Hindlimb muscle (tissue), 1 donor: ENCODE data around the gene OR7C1. TPM values are rescaled to one million over a fixed set of nuclear protein-coding genes. Genes with fewer than 3 reads are reported as not detected.
"Not testable (repeated sequence)": the region's sequence is repeated elsewhere in the genome, so short reads cannot be mapped to it uniquely, and the experiment has no call there.

ENCODE experiments used
- DNase-seq: peaks from one replicate; pipeline ENCODE4 v3.0.0-alpha.2; 2013
- polyA plus RNA-seq: library from polyadenylated mRNA; unstranded; fragments of 120-200 nt; gene quantifications from one replicate; pipeline ENCODE4 v1.2.1, GENCODE V29; 2013; ENCODE audit not compliant: insufficient read length

OR7C1 gene
- polyA plus RNA-seq, 1 donor: 0.18 TPM

DNA sequence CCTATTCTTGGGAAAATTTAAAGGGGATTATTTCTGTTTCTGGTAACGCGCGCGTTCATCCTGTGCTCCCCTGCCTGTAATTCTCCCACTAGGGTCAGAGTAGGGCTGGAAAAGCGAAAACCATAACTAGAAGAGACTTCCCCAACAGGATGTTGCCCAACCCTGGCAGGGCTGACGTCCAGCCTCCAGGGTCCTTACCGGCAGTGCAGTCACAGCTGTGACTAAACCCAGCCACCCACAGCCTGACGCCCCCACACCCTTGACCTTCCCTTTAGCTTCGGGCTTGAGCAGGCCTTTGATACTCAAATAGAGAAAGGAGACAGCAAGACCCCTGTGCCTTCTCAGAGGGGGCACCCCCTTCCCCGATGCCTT is 50.3 kb downstream of the OR7C1 start:
- DNase-seq: peak; percentile 15

DNA sequence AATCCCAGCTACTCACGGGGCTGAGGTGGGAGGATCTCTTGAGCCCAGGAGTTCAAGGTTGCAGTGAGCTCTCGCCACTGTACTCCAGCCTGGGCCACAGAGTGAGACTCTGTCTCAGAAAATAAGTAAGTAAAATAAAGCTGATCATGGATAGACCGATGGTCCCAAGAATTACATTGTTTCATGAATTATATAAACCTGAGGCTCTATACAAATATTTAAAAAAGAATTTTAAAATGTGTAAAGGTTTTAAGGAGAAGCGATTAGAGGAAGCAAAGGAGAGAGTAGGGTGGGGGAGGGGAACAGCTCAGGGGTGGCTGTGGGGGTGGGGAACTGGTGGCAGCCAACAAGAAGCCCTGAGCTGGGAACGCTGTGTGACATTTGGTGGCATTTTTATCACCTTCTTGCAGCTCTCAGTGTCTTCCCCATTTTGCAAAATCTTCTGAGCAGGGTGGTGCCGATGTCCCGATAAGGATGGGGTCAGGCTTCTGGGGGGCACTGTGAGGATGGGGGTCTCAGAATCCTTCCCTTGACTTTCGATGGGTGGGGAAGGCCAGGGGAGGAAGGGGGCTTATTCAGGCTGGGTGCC is 51.5 kb downstream of the OR7C1 start:
- DNase-seq: not testable (repeated sequence)

DNA sequence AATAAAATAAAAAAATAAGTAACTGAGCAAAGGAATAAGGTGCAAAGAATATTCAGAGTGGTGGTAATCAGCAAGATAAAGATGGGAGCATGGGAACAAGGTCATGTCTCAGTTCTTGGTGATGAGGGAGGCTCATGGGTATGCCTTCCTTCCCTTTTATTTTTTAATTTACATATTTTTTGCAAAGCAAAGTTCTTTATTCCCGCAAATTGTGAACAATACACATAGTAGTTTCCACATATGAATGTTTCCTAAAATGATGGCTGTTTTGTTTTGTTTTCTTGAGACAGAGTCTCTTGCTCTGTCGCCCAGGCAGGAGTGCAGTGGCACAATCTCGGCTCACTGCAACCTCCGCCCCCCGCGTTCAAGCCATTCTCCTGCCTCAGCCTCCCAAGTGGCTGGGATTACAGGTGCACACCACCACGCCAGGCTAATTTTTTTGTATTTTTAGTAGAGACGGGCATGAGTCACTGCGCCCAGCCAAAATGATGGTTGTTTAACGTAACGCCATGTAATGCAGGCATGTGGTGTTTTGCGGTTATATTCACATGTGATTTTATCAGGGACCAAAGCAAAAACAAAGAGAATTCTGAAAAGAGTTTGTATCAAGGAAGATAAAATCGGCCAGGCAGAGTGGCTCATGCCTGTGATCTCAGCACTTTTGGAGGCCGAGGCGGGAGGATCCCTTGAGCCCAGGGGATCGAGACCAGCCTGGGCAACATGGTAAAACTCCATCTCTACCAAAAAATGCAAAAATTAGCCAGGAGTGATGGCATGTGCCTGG is 52.2 kb downstream of the OR7C1 start:
- no peak for DNase-seq

DNA sequence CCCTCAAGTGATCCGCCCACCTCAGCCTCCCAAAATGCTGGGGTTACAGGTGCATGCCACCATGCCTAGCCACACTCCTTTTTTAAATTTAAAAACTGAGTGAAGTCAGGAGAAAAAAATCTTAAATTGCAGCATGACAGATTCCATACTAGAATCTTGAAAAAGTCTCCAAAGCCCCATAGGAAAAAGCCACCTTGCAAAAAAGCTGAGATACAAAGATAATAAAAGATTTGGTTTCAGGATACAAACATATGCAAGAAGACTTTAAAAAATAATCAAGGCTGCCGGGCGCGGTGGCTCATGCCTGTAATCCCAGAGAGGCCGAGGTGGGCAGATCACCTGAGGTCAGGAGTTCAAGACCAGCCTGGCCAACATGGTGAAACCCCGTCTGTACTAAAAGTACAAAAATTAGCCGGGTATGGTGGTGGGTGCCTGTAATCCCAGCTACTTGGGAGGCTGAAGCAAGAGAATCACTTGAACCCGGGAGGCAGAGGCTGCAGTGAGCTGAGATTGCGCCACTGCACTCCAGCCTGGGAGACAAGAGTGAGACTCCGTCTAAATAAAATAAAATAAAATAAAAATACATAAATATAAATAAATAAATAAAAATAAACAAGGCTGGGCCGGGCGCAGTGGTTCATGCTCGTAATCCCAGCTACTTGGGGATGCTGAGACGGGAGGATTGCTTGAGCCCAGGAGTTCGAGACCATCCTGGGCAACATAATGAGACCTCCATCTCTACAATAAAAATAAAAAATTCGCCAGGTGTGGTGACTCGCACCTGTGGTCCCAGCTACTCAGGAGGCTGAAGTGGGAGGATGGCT is 53.1 kb downstream of the OR7C1 start:
- DNase-seq: not testable (repeated sequence)

DNA sequence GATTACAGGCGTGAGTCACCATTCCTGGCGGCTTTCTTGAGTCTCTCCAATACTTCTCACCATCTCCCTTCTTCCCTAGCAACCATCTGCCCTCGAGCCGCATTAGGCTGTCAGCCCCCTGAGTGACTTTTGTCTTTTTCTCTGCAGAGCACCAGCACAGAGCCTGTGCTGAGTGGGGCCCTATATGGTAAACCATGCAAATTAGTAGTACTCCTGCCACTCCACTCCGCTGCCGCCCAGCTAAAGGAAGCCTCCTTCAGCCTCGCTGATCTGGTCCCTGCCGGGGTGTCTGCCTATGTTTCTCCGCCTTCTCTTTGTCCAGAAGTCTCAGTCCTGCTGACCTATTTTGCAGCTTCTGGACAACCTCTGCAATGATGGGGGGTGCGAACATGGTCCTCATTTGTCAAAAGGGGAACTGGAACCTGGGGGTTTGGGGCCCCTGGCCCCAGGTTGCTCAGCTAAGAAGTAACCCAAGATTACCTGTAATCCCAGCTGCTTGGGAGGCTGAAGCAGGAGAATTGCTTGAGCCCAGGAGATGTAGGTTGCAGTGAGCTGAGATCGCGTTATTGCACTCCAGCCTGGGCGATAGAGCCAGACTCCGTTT is 54.3 kb downstream of the OR7C1 start:
- DNase-seq: not testable (repeated sequence)

DNA sequence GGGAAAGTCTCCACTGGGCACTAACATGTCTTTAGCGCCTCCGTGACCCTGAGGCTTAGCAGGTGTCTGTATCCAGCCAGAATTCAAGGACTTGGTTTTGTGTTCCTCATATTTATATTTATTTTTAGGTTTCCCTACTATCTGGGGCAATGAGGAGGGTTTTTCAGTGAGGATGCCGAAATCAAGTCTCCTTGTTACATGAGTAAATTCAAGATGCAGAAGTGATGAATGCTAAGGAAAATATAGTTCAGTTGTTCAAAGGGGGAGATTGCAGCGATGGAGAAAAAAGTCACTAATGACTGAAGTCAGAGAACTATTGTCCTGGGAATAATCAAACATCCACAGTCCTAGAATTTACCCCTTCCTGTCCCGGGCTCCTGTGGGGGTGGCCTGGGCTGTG is 55.8 kb downstream of the OR7C1 start:
- DNase-seq: no peak

DNA sequence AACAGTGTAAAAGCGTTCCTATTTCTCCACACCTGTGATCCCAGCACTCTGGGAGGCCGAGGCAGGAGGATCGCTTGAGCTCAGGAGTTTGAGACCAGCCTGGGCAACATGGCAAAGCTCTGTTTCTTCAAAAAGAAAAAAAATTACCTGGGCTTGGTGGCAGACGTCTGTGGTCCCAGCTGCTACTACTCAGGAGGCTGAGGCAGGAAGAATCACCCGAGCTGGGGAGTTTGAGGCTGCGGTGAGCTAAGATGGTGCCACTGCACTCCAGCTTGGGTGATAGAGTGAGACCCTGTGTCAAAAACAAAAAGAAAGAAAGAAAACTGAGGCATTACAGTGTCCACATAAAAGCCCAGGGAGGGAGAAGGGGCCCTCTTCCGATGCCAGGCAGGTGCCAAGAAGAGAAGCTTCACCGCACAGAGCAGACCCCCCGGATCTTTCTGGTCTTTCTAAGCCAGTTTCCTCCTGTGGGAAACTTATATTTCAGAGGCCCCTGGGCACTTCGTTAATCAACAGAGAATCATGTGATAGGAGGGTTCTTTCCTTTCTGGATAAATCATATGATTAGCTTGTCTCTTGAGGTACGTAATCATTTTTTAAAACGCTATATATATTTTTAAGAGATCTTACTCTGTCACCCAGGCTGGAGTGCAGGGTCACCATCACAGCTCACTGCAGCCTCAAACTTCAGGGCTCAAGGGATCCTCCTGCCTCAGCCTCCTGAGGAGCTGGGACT is 56.7 kb downstream of the OR7C1 start, which contains the start of gene ADGRE2:
Gene ADGRE2 (minus strand): TSS at position 451 of the 736 bp plus-strand sequence. CDS start 1,804 bp downstream, outside the sequence.
- not testable (repeated sequence) for DNase-seq

- DNase-seq: not testable (repeated sequence)
These were observed 57.3 kb downstream of the OR7C1 start for GRCh38 chr19:14777645-14778044.

- no peak for DNase-seq
These were observed 59.0 kb downstream of the OR7C1 start for GRCh38 chr19:14775869-14776586.

DNA sequence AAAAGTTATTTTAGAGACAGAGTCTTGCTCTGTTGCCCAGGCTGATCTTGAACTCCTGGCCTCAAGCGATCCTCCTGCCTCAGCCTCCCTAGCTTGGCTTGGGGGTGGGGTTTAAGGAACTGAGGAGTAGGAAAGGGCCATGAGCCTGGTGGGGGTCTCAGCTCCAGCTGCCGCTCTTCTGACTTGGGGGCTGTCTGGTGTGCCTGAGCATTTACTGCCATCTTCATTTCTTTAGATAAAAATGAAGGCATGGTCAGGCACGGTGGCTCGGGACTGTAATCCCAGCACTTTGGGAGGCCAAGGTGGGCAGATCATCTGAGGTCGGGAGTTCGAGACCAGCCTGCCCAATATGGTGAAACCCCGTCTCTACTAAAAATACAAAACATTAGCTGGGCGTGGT is 59.7 kb downstream of the OR7C1 start:
- DNase-seq: not testable (repeated sequence)

GRCh38 chr19:14774373-14774772 is 60.6 kb downstream of the OR7C1 start:
- DNase-seq: no peak

DNA sequence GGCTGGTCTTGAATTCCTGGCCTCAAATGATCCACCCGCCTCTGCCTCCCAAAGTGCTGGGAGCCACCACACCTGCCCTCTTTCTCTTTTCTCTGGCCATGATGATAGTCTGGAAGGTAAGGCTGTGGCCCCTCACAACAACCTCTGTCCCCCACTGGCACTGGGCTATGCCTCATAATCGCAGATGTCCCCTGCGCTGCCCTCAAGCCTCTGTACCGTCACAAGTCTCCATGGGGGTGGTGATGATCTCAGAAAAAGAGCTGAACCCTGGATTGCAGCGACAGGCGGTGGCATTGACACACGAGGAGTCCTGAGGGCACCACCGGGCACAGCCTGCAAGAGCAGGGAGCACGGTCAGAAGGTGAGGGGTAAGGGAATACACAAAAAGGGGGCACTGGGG is 61.3 kb downstream of the OR7C1 start:
- DNase-seq: not testable (repeated sequence)

GRCh38 chr19:14772995-14773394 is 62.0 kb downstream of the OR7C1 start:
- DNase-seq: no peak

GRCh38 chr19:14772467-14772866 is 62.5 kb downstream of the OR7C1 start:
- no peak for DNase-seq

DNA sequence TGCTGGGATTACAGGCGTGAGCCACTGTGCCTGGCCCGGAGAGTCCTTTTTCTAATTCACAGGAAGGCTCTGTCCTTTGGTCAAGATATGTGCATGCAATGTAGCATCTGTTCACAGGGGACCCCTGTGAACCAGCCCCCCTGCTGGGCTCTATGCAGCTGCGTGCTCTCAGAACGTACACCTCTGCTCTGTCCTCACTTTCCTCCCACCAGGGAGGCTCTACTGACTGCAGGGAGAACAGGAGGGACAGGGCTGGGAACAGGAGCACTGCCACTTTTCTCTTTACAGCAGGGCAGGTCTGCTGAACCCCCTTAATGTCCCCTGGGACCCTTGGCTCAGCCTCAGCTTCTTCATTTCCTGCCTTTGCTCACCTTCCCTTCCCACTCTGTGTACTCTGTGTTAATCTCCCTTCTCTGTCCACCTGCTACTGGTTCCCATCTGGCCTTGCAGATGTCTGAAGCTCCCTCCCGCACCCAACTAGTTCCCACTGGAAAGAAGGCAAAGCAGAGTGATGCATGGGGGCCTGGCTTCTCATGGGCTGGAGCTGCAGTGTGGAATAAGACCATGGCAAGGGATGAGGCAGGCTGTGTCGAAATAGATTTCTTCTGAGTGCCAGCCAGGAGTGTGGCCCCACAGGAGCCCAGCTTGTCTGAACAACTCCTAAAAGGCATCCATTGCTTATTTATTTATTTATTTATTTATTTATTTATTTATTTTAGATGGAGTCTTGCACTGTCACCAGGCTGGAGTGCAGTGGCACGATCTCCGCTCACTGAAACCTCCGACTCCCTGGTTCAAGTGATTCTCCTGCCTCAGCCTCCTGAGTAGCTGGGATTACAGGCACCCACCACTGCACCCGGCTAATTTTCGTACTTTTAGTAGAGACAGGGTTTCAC is 63.8 kb downstream of the OR7C1 start:
- DNase-seq: no peak

GRCh38 chr19:14770136-14770535 is 64.8 kb downstream of the OR7C1 start:
- DNase-seq: no peak

- DNase-seq: no peak
These were observed 65.8 kb downstream of the OR7C1 start for GRCh38 chr19:14769201-14769600.

GRCh38 chr19:14768001-14768400 is 67.0 kb downstream of the OR7C1 start:
- no peak for DNase-seq

DNA sequence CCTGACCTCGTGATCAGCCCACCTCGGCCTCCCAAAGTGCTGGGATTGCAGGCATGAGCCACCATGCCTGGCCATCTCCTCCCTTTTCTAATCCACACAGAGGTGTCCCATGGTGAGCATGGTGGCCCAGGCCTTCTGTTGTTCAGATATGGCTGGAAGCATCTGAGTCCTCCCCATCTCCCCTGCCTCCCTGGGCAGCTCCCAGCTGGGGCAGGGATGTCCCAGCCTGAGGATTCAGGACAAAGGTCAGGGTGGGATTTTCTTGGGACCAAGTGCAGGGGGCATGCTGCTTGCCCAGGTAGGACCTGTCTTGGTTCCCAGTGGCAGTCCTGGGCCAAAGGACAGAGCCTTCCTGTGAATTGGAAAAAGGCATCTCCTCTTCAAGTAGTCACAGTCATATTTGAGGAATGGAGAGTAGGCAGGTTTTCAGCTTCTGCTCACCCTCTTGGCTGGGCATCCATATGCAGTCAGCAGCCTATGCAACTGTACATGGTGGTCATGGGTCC is 67.5 kb downstream of the OR7C1 start:
- DNase-seq: no peak

DNA sequence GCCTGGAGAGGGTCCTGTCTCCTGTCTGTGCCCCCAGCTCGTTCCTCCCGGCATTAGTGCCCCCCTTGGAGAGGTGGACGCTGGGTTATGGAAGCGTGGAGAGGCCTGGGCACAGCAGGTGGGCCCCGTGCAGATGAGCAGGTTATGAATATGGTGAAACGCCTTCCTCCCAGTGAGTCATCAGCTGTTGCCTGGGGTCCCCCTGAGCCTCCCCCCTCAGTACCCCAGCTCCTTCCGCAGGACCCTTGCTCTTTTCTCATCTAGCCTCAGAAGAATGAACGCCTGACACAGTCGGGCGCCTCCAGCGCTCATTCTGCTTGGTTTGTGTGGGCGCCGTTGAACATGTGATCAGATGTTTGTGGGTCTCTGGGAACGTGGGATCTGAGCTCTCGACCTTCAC is 69.1 kb downstream of the OR7C1 start:
- DNase-seq: not testable (repeated sequence)
